HL-60 (cell line): ENCODE measurements around the gene RIN3.
A peak's percentile ranks its signal among the peaks of the same experiment; 100 is the strongest.

Experiments used
- DNase-seq, 2 experiments: peaks; one replicate each; pipeline ENCODE4 v3.0.0-alpha.2; 2010 to 2020; ENCODE audit warnings: low read depth in 1 of 2, low spot score in 1 of 2
- H3K27ac ChIP-seq: fragments of 250-450 bp; sonication (Bioruptor Pico); replicated peaks from 2 replicates; pipeline ENCODE4 v1.5.1; 2020; ENCODE audit warnings: mild to moderate bottlenecking, moderate library complexity
- H3K27me3 ChIP-seq: fragments of 250-450 bp; sonication (Bioruptor Pico); 2 replicates; pipeline ENCODE4 v1.5.1; 2021; ENCODE audit warnings: mild to moderate bottlenecking, moderate library complexity; ENCODE audit not compliant: insufficient read depth, poor library complexity, severe bottlenecking
- H3K4me3 ChIP-seq: replicated peaks from 2 replicates; pipeline ENCODE4 v1.5.1; 2011; ENCODE audit warnings: mild to moderate bottlenecking, control low read depth, low read length; ENCODE audit not compliant: insufficient read depth
- GABPA ChIP-seq: IDR thresholded peaks from 2 replicates; pipeline ENCODE4 v1.6.1; 2012; ENCODE audit warnings: low read depth
- POLR2AphosphoS5 ChIP-seq: IDR thresholded peaks from 2 replicates; pipeline ENCODE4 v1.6.1; 2012; ENCODE audit warnings: low read depth
- SPI1 ChIP-seq: IDR thresholded peaks from 2 replicates; pipeline ENCODE4 v1.6.1; 2012; ENCODE audit warnings: low read depth, mild to moderate bottlenecking, borderline replicate concordance
- TF ChIP-seq, protein P1 (sequence below): IDR thresholded peaks from 2 replicates; pipeline ENCODE4 v1.6.1; 2012; ENCODE audit warnings: low read depth; ENCODE audit not compliant: insufficient replicate concordance
- TF ChIP-seq, protein P2 (sequence below): IDR thresholded peaks from one replicate; pipeline ENCODE4 v1.5.1; 2011; ENCODE audit warnings: low read length, control low read depth, inconsistent platforms; ENCODE audit not compliant: insufficient read depth

The RIN3 gene

GRCh38 chr14:92728759-92729364, 215.3 kb downstream of the RIN3 start:
- no peak for DNase-seq
- TF ChIP-seq, protein P1, sequence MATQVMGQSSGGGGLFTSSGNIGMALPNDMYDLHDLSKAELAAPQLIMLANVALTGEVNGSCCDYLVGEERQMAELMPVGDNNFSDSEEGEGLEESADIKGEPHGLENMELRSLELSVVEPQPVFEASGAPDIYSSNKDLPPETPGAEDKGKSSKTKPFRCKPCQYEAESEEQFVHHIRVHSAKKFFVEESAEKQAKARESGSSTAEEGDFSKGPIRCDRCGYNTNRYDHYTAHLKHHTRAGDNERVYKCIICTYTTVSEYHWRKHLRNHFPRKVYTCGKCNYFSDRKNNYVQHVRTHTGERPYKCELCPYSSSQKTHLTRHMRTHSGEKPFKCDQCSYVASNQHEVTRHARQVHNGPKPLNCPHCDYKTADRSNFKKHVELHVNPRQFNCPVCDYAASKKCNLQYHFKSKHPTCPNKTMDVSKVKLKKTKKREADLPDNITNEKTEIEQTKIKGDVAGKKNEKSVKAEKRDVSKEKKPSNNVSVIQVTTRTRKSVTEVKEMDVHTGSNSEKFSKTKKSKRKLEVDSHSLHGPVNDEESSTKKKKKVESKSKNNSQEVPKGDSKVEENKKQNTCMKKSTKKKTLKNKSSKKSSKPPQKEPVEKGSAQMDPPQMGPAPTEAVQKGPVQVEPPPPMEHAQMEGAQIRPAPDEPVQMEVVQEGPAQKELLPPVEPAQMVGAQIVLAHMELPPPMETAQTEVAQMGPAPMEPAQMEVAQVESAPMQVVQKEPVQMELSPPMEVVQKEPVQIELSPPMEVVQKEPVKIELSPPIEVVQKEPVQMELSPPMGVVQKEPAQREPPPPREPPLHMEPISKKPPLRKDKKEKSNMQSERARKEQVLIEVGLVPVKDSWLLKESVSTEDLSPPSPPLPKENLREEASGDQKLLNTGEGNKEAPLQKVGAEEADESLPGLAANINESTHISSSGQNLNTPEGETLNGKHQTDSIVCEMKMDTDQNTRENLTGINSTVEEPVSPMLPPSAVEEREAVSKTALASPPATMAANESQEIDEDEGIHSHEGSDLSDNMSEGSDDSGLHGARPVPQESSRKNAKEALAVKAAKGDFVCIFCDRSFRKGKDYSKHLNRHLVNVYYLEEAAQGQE: no peak
- TF ChIP-seq, protein P2, sequence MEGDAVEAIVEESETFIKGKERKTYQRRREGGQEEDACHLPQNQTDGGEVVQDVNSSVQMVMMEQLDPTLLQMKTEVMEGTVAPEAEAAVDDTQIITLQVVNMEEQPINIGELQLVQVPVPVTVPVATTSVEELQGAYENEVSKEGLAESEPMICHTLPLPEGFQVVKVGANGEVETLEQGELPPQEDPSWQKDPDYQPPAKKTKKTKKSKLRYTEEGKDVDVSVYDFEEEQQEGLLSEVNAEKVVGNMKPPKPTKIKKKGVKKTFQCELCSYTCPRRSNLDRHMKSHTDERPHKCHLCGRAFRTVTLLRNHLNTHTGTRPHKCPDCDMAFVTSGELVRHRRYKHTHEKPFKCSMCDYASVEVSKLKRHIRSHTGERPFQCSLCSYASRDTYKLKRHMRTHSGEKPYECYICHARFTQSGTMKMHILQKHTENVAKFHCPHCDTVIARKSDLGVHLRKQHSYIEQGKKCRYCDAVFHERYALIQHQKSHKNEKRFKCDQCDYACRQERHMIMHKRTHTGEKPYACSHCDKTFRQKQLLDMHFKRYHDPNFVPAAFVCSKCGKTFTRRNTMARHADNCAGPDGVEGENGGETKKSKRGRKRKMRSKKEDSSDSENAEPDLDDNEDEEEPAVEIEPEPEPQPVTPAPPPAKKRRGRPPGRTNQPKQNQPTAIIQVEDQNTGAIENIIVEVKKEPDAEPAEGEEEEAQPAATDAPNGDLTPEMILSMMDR: no peak
- Histone ChIP-seq H3K27ac (no peak overlapping the region), H3K27me3 (peaks cover 25% of the 10 kb centered on the region), H3K4me3 (no peak overlapping the region)

DNA sequence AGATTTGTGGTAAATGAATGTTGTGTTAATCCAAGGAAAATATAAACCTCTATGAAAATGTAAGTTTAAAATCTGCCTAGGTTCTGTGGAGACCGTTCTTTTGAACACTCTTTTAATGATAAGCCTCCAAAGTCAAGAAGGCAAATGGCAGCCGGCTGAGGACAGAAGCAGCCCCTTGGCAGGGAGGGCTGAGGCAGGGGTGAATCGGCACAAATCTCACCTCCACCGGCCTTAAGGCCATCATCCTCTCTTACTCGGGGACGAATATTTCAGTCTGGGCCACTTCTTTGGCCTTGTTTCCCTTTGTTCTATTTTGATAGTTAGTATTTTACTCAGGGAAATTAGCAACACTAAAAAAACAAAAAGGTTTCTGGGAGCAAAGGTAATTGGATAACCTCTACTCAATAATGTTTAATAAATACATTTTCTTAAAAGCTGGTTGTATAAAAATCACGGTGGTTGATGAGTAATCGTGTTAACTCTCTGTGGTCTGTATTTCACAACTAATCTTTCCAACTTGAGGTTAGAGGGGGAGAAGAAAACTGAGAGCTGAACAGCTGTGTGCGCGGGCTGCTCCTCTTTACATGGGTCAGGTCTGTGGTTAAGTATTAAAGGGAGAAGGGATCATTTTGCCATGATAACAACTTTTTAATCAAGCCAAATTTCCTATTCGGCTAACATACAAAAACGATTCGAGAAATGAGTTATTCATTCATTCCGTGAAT, 216.2 kb downstream of the RIN3 start:
- peaks cover 25% of the 10 kb centered on the region for H3K27me3 ChIP-seq
- DNase-seq: peak; percentile 66 to 75
- no peak overlapping the region for H3K27ac ChIP-seq
- TF ChIP-seq, protein P1: no peak
- TF ChIP-seq GABPA: peak; percentile 56; the same call in 1 of the 2 replicates
- TF ChIP-seq, protein P2: no peak
- peak; percentile 95 for TF ChIP-seq POLR2AphosphoS5
- no peak overlapping the region for H3K4me3 ChIP-seq

- TF ChIP-seq, protein P1: no peak
- TF ChIP-seq GABPA (no peak), SPI1 (no peak), POLR2AphosphoS5 (no peak)
- TF ChIP-seq, protein P2: no peak
- DNase-seq: no peak
- Histone ChIP-seq H3K27me3 (peaks cover 32% of the 10 kb centered on the region), H3K27ac (no peak overlapping the region), H3K4me3 (no peak overlapping the region)
Observed at GRCh38 chr14:92731622-92732115, 218.1 kb downstream of the RIN3 start.
